ENCODE measurements around the gene LRRFIP1.
A peak's percentile ranks its signal among the peaks of the same experiment; 100 is the strongest.
"Not testable (repeated sequence)": the region's sequence is repeated elsewhere in the genome, so short reads cannot be mapped to it uniquely, and the experiment has no call there.

Gene LRRFIP1, protein sequence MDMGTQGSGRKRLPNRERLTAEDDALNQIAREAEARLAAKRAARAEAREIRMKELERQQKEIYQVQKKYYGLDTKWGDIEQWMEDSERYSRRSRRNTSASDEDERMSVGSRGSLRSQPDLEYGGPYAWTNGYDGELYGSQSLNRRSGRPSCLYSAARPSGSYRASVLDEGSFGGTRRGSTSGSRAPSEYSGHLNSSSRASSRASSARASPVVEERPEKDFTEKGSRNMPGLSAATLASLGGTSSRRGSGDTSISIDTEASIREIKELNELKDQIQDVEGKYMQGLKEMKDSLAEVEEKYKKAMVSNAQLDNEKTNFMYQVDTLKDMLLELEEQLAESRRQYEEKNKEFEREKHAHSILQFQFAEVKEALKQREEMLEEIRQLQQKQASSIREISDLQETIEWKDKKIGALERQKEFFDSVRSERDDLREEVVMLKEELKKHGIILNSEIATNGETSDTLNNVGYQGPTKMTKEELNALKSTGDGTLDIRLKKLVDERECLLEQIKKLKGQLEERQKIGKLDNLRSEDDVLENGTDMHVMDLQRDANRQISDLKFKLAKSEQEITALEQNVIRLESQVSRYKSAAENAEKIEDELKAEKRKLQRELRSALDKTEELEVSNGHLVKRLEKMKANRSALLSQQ

DNA sequence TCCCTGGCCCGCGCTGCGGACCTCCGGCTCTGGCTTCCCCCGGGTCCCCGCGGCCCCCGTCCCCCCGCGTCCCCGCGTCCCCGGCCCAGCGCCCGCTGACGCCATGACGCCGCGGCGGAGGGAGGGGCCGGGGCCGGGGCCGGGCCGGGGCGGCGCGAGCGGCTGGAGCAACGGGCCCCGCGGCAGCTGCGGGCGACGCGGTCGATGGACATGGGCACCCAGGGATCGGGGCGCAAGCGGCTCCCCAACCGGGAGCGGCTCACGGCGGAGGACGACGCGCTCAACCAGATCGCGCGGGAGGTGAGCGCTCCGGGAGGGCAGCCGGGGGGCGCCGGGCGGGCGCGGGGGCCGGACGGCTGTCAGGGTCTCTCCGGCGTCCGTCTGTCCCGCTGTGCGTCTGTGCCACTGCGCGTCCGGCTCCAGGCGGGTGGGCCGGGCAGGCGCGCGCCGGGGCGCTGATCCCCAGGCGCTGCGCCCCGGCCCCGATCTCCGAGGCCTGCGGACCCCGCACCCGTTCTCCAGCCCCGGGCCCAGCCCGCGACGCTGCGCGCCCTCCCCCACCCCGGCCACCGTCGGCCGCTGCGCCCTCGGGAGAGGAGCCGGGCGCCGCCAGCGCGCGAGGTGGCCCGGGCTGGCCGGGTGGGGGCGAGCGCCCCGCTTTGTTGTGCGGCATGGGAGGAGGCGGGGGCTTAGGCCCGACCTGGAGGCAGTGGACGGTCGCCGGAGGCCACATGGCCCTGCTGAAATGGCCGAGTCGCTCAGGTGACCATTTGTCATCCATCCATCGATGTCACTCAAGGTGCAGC, at the start of gene LRRFIP1:
Gene LRRFIP1 (plus strand): TSS at position 147 of the 806 bp plus-strand sequence. CDS start 58 bp downstream, at position 205.
- DNase-seq (ENCODE audit: low read depth), result no peak

DNA sequence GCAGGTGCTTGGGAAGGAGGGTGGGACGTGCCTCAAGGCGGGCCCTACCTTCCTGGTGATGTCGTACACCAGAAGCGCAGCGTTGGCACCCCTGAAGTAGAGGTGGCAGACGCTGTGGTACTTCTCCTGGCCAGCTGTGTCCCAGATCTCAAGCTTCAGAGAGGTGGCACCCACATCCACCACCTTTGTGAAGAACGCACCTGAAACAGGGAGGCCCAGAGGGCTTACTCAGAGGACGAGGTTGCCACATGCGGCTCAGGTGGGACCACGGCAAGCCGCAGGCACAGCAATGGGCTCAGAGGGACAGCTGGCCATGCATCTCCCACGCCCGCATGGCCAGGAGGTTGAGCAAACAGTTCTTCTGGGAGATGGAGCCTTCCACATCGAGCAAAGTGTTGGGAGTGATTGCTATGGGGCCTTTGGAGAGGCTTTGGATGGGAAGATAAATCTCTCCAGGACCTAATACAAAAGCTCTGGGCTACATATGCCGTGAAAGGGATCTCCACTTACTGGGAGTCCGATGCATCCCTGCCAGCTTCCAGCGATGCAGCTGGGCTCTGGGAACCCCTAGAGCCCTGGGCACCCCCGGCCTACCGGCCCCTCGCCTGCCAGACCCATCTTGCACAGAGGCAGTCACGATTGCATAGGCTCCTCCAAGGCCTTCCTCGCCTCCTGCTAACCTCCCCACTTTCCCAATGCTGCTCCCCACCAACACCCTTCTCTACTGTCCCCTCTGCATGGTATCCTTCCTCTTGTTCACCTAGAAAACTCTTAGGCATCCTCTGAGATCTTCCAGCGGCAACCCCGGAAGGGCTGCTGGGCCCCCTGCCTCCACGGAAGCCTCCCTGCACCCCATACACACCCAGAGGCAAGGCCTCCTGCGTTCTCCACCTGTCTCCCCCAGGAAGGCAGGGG, 49.2 kb upstream of the LRRFIP1 start:
- no peak for DNase-seq (ENCODE audit: low read depth)

DNA sequence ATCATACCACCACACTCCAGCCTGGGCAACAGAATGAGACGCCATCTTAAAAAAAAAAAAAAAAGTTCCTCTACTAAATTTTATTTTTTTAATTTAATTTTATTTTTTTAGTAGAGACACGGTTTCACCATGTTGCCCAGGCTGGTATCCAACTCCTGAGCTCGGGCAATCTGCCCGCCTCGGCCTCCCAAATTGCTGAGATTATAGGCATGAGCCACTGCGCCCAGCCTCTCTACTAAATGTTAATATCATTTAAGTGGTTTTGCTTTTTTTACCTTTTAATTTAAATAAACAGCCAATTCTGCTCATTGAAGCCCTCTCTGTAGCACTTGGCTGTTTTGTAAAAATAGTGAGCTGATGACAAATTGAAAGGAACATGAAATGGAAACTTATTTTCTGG, 46.1 kb upstream of the LRRFIP1 start:
- no peak for DNase-seq (ENCODE audit: low read depth)

DNA sequence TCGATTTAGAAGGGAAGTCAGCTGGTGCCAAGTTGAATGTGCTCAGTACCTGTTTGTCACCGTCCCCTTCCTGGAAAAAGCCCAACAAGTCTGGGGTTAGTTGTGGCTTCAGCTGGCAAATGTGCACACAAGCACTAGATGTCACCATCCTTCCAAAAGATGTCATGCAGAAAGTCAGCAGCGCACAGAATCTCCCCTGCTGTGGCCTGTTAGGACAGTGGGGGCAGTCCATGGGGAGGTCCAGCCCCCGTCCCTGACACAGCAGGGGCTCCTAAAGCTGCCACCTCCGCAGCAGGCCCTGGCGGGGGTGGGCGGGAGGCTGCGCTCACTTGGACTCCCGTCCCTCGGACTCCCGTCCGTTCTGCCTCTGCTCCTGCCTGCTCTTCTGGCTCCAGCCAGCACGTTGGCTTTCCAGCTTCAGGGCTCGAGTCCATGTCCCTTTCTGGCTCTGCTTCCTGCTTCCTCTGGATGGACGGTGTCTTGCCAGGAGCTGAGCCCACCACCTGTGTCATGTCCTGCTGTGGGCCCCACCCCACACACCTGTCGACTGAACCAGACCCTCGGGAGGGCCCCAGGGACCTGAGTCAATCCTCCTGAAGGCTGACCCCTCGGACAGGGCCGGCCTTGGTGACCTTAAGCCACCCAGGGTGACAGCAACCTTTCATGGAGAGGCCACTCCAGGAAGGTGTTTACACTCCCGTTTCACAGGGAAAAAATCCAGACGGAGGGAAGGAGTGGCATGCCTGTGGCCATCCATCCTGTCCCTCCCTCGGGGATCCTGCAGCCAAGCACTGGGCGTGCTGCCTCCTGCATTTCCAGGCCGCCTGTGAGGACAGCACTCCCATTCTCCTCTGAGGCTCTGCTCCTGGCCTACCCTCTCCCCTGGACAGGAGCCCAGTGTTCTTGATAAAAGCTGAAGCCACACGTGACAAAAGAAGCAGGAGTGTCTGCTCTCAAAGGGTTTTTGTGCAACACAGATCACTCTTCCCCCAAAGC, 45.3 kb upstream of the LRRFIP1 start:
- DNase-seq (ENCODE audit: low read depth), result peak; percentile 79

DNA sequence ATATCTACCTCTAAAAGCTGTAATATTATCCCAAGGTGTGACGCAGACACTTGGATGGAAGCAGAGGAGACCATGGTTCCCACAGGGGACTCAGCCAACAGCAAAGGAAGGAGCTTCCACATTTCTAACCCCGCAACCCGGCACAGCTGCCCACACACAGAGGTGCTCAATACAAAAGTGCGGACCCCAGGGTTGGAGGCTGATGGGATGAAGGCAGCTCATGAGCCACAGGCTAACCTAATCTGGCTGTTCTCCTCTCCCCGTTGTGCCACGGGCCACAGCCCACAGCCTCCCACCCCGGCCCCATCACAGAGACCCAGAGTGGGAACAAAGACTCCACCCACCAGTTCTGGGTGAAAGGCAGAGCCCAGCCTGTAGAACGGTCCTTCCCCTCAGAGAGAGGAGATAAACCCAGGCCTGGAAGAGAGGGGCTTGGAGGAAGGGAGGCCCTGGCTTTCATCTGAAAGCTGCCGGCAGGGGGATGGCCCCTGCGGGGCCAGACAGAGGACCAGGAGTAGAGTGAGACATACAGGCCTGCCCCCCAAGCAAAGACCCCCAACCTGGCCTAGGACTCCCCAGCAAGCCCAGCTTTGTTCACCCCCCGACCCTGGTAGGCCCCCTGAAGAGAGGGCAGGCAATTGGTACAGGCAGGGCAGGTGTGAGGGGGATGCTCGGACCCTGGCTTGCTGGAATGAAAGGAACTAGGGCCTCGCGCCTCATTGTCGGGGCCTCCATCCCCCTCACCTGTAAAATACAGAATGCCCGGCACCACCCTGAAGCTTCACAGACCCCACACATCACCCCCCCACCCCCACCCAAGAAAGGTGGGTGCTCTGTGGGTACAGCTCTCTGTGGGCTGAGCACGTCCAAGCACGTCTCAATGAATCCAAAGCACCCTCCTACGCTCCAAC, 43.7 kb upstream of the LRRFIP1 start:
- no peak for DNase-seq (ENCODE audit: low read depth)

DNA sequence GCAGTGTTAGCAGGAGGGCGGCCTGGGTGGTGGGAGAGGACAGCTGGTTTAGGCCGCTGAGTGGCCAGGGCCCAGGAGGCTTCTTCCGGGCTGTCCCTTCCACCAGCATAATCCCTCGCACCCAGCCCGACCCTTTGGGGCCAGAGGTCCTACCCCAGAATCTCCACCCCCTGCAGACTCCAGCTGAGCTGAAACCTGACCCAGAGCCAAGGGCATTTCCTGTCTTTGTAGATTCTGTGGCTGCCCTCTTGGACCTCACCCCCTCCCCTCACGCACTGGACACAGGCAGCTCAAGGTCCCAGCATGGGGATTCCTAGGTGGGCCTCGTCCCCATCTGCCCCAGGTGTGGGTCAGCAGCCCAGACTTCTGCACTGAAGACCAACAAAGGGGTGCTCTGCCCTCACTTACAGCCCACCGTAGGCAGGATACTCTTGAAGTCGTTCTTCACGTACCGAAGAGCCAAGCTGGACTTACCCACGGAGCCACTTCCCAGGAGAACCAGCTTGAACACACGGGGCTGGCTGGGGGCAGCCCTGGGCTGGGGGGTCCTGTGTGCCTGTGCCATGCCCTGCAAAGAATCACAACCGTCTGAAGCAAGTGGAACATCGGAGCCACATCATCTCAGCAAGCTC, 41.7 kb upstream of the LRRFIP1 start:
- no peak for DNase-seq (ENCODE audit: low read depth)

DNA sequence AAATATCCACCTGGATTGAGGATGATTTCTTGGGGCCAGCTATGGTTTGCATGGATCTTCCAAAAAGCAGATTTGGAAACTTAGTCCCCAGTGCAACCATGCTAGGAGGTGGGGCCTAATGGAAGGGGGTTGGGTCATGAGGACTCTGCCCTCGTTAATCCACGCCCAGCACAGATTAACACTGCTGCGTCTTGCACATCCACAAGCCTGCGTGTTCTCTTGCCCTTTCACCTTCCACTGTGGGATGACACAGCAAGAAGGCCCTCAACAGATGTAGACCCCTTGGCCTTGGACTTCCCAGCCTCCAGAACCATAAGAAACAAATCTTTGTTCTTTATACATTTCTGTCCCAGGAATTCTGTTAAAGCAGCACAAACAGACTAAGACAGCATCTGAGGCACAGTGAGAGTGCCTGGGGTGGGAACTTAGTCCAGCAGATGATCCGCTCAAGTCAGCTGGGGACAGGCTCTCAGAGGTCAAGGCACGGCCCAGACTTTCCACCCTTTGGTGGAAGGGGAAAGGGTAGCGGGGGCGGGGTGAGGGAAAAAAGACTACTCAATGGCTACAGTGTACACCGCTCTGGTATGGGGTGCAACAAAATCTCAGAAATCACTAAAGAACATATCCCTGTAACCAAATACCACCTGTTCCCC, 39.2 kb upstream of the LRRFIP1 start:
- DNase-seq (ENCODE audit: low read depth), result no peak

DNA sequence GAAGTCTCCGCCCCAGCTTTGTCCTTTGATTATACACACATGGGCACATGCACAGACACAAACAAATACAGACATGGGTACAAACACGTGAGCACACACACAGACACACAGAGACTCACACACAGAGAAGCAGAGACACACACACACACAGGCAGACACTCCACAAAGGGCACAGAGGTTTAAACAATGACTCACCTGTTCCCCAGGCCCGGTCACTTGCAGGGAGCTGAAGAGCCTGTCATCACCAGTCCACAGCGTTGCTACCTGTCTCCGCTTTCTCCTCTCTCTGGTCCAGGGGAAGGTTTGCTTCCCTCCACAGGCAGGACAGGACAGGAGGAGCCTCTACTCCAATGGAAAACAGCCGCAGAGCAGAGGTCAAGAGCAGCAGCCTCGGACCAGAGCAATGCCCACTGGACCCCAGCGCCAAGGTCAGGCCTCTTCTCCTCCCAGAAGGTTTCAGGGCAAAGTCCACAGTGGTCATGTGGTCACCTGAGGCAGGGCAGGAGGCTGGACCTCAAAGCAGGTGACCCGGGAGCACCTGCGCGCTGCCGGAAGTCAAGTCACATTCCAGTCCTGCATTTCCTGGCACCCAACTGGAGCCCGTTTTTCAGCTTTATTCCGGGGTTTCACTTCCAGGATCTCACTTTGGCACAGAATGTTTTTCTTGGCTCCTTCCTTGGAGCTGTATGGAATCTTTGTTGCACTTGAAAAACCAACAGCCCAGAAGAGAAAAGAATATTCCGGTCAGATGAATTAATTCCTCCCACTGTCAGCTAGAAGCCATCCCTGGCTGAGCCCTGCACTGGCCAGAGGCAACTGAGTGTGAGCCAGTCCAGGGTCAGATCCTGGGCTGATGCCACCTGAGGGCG, 36.9 kb upstream of the LRRFIP1 start, which contains the start of gene RAB17:
Gene RAB17 (minus strand): TSS at position 463 of the 869 bp plus-strand sequence. CDS start 4,580 bp downstream, outside the sequence.
- no peak for DNase-seq (ENCODE audit: low read depth)

DNA sequence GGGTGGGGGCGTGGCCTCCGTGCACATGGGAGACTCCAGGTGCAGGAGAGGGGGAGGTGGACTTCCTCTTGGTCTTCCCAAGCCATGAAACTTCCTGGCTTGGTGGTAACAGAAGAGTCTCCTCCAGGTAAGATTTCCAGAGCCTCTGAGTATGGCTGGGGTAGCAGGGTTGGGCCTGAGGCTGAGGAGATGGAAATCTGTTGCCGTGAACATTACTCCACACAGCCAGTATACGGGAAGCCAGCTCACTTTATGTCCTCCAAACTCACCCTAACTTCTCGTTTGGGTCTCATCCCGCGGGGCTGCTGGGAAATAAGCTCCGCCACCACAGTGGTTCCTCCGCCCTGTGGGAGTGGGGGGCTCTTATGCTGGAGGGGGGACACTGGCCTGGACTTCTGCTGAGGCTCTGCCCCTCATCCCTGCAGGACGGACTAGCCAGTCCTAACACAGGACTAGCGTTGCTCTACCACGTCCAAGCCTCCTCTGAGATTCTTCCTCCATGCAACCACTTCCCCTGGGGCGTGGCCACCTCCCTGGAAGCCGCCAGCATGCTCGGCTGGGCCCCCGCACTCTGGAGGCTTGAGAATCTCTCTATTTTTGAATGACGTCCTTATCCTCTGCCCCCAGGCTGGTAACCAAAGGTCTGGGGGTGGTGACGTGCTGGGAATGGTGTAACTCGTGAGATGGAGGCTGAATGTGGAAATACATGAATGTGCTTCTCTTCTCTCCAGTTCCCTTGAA, 36.1 kb upstream of the LRRFIP1 start:
- no peak for DNase-seq (ENCODE audit: low read depth)

DNA sequence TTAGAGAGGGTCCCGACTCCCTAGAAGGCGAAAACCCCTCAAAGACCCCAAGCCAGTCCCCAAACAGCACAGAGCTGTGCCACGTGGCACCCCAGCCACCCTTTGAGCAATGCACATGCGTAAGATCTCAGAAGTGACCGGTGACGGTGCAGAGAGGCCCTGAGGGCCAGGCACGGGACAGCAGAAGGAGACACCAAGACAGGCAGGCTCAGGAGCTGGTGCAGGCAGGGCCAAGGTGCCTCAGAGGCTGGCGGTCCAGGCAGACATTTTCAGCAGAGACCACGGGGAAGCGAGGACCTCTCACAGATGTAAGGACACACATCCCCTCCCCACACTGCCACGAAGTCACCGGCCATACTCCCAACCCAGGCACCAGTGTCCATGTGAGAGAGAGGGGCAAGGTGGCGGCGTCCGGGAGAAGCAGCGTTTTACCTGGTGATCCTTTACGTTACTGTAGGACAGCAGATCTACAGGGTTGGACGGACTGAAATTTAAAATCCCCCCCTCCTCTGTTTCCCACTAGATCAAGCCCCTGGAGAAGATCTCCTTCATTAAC, 34.9 kb upstream of the LRRFIP1 start:
- no peak for DNase-seq (ENCODE audit: low read depth)

DNA sequence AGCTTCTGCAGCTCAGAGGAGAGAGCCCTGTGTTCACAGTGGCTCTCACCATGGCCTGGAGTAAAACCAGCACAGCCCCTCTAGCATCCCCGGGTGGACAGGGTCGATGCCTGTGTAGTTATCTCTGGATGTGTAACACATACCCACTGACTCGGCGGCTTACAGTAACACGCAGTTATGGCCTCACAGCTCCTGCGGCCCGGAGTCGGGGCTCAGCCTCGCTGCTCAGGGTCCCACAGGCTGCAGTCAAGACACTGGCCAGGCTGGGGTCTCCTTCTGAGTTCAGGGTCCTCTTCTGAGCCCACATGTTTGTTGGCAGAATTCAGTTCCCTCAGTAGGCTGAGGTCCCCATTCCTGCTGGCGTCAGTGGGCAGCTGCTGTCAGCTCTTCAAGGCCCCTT, 34.4 kb upstream of the LRRFIP1 start:
- DNase-seq (ENCODE audit: low read depth), result no peak

DNA sequence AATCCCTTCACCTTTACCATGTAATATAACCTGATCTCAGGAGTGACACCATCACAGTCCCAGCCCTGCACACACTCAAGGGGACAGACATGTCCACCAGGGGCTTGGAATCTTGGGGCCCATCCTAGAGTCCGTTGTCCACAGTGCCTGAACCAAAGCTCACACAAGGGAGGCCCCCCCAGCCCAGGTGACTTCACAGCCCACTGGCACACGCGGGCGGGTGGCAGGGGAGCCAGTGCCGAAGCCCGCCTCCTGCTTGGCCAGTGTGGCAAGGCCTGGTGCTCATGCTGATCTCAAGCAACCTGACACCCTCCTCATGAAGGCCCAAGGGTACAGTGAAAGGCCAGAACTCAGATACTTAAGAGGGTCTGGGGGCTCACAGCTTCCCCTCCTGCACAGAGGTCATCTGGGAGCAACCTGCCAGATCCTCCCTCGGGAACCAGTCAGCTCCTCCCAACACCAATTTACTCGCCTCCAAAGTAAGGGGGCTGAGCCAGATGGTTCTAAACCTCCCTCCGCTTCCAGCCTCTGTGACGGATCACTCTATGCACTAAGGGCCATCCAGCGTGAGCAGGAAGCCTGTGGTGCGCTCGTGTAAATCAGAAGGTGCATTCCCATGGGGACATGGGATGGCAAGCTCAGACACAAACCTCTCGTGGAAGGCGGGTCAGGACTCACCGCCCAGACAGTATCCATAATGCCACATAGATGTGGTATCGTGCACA, 33.6 kb upstream of the LRRFIP1 start:
- DNase-seq (ENCODE audit: low read depth), result no peak

DNA sequence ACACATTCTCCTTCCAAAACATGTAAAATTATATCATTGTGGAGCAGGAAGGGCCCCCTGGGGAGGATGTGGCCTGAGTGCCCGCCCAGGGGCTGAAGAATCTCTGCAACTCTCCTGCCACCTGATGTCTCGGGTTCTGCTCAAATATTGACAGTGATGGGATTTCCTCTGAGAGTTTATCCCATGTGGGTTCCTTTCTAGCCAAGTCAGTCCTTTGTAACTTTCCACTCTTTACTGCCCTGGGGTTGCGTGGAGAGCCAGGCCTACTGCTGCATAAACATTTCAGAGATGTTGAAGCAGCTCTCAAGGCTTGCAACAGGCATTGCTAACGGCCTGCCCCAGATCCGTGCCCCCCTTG, 32.9 kb upstream of the LRRFIP1 start:
- DNase-seq (ENCODE audit: low read depth), result peak; percentile 70

DNA sequence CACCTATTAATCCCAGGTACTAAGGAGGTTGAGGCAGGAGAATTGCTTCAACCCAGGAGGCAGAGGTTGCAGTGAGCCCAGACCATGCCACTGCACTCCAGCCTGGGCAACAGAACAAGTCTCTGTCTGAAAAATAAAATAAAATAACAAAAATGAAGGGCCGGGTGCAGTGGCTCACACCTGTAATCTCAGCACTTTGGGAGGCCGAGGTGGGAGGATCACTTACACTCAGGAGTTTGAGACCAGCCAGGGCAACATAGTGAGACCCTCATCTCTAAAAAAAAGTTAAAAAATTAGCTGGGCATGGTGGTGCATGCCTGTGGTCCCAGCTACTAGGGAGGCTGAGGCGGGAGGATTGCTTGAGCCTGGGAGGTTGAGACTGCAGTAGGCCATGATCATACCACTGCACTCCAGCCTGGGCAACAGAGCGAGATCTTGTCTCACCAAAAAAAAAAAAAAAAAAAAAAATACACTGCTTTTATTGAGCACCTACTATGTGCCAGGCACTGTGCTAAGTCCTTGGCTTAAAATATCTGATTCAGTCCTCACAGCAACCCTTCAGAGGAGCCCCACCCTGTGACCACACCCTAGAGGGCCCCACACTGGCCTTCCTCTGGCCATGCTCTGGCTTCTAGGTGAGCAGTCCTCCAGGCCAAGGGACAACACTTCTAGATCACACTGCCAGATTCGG, 31.4 kb upstream of the LRRFIP1 start:
- DNase-seq (ENCODE audit: low read depth), result not testable (repeated sequence)

Measured in amniotic epithelial cell (primary cell).